Germinal center (tissue), 1 donor: ENCODE measurements around the gene SHOX.

ENCODE experiments used
- DNase-seq: peaks from one replicate; pipeline ENCODE4 v3.0.0; 2012; ENCODE audit warnings: mixed read lengths, low spot score

The SHOX gene

GRCh38 chrX:666762-667720 is 36.5 kb downstream of the SHOX start:
- no peak for DNase-seq

GRCh38 chrX:670645-671044 is 40.1 kb downstream of the SHOX start:
- no peak for DNase-seq

GRCh38 chrX:672931-673330 is 42.3 kb downstream of the SHOX start:
- DNase-seq, result no peak

GRCh38 chrX:675279-675954 is 44.8 kb downstream of the SHOX start:
- no peak for DNase-seq

- DNase-seq, result no peak
Measured at GRCh38 chrX:675955-676295, 45.3 kb downstream of the SHOX start.

GRCh38 chrX:677376-677775 is 46.8 kb downstream of the SHOX start:
- no peak for DNase-seq

- DNase-seq, result no peak
Measured at GRCh38 chrX:679291-679979, 48.8 kb downstream of the SHOX start.

- DNase-seq, result no peak
Measured at GRCh38 chrX:680062-680461, 49.5 kb downstream of the SHOX start.

GRCh38 chrX:681989-682388 is 51.4 kb downstream of the SHOX start:
- DNase-seq, result no peak

- no peak for DNase-seq
Measured at GRCh38 chrX:682892-683291, 52.3 kb downstream of the SHOX start.

- no peak for DNase-seq
Measured at GRCh38 chrX:683576-683975, 53.0 kb downstream of the SHOX start.

GRCh38 chrX:685120-686032 is 54.8 kb downstream of the SHOX start:
- DNase-seq, result no peak

- no peak for DNase-seq
Measured at GRCh38 chrX:689983-690382, 59.4 kb downstream of the SHOX start.

- no peak for DNase-seq
Measured at GRCh38 chrX:694800-695199, 64.2 kb downstream of the SHOX start.

GRCh38 chrX:698206-698605 is 67.6 kb downstream of the SHOX start:
- no peak for DNase-seq

GRCh38 chrX:700936-701335 is 70.3 kb downstream of the SHOX start:
- no peak for DNase-seq

- no peak for DNase-seq
Measured at GRCh38 chrX:701673-702072, 71.1 kb downstream of the SHOX start.

- no peak for DNase-seq
Measured at GRCh38 chrX:703466-703865, 72.9 kb downstream of the SHOX start.

GRCh38 chrX:703866-704265 is 73.3 kb downstream of the SHOX start:
- DNase-seq, result no peak
